ENCODE measurements around the gene SETDB1. TPM values are rescaled to one million over a fixed set of nuclear protein-coding genes. Genes with fewer than 3 reads are reported as not detected.

The SETDB1 gene
- total and polyA plus RNA-seq, 2 of the 13 experiments (the other 11 are each of a cell fraction or from before 2014, with no cell fraction given), result 33.1 to 34.6 TPM

GRCh38 chr1:150981805-150982712 is 55.9 kb downstream of the SETDB1 start, which contains the start of gene ANXA9 (continued):
- TF ChIP-seq, protein P1, sequence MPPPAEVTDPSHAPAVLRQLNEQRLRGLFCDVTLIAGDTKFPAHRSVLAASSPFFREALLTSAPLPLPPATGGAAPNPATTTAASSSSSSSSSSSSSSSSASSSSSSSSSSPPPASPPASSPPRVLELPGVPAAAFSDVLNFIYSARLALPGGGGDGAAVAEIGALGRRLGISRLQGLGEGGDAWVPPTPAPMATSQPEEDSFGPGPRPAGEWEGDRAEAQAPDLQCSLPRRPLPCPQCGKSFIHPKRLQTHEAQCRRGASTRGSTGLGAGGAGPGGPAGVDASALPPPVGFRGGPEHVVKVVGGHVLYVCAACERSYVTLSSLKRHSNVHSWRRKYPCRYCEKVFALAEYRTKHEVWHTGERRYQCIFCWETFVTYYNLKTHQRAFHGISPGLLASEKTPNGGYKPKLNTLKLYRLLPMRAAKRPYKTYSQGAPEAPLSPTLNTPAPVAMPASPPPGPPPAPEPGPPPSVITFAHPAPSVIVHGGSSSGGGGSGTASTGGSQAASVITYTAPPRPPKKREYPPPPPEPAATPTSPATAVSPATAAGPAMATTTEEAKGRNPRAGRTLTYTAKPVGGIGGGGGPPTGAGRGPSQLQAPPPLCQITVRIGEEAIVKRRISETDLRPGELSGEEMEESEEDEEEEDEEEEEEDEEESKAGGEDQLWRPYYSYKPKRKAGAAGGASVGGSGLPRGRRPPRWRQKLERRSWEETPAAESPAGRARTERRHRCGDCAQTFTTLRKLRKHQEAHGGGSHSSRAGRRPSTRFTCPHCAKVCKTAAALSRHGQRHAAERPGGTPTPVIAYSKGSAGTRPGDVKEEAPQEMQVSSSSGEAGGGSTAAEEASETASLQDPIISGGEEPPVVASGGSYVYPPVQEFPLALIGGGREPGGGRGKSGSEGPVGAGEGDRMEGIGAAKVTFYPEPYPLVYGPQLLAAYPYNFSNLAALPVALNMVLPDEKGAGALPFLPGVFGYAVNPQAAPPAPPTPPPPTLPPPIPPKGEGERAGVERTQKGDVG (CRISPR knock-in tag; IDR thresholded peaks at IDR 0.05; ENCODE audit: borderline replicate concordance), result no peak
- TF ChIP-seq RNF219 (CRISPR knock-in tag; IDR thresholded peaks at IDR 0.05) (no peak), ZNF577 (CRISPR knock-in tag; IDR thresholded peaks at IDR 0.05; ENCODE audit: borderline replicate concordance, low read depth) (no peak), ZNF724P (CRISPR knock-in tag; IDR thresholded peaks at IDR 0.05; ENCODE audit: borderline replicate concordance) (no peak; the same call in 1 of the 2 replicates), TBP (CRISPR knock-in tag; IDR thresholded peaks at IDR 0.05) (no peak), ZBTB42 (CRISPR knock-in tag; IDR thresholded peaks at IDR 0.05) (no peak), ZFAT (CRISPR knock-in tag; conservative IDR thresholded peaks at IDR 0.05) (no peak), HMG20B (CRISPR knock-in tag; conservative IDR thresholded peaks at IDR 0.05) (no peak), ZIK1 (CRISPR knock-in tag; IDR thresholded peaks at IDR 0.05; ENCODE audit: borderline replicate concordance, low read depth) (no peak), CHCHD3 (CRISPR knock-in tag; IDR thresholded peaks at IDR 0.05) (no peak), KLF16 (CRISPR knock-in tag; IDR thresholded peaks at IDR 0.05) (peak; percentile 57 to 59; a peak in 2 of 4 replicates), GLI4 (CRISPR knock-in tag; IDR thresholded peaks at IDR 0.05; ENCODE audit: borderline replicate concordance) (no peak), HMG20A (CRISPR knock-in tag; IDR thresholded peaks at IDR 0.05; ENCODE audit: borderline replicate concordance) (no peak; the same call in 1 of the 2 replicates), ZNF33B (CRISPR knock-in tag; IDR thresholded peaks at IDR 0.05) (no peak), SMAD9 (CRISPR knock-in tag; IDR thresholded peaks at IDR 0.05) (no peak), ZNF317 (CRISPR knock-in tag; IDR thresholded peaks at IDR 0.05) (no peak), REL (CRISPR knock-in tag; conservative IDR thresholded peaks at IDR 0.05) (no peak), ZNF773 (CRISPR knock-in tag; IDR thresholded peaks at IDR 0.05; ENCODE audit: borderline replicate concordance) (no peak)
- TF ChIP-seq, protein P2, sequence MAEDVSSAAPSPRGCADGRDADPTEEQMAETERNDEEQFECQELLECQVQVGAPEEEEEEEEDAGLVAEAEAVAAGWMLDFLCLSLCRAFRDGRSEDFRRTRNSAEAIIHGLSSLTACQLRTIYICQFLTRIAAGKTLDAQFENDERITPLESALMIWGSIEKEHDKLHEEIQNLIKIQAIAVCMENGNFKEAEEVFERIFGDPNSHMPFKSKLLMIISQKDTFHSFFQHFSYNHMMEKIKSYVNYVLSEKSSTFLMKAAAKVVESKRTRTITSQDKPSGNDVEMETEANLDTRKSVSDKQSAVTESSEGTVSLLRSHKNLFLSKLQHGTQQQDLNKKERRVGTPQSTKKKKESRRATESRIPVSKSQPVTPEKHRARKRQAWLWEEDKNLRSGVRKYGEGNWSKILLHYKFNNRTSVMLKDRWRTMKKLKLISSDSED (CRISPR knock-in tag; IDR thresholded peaks at IDR 0.05), result no peak
- TF ChIP-seq, protein P3, sequence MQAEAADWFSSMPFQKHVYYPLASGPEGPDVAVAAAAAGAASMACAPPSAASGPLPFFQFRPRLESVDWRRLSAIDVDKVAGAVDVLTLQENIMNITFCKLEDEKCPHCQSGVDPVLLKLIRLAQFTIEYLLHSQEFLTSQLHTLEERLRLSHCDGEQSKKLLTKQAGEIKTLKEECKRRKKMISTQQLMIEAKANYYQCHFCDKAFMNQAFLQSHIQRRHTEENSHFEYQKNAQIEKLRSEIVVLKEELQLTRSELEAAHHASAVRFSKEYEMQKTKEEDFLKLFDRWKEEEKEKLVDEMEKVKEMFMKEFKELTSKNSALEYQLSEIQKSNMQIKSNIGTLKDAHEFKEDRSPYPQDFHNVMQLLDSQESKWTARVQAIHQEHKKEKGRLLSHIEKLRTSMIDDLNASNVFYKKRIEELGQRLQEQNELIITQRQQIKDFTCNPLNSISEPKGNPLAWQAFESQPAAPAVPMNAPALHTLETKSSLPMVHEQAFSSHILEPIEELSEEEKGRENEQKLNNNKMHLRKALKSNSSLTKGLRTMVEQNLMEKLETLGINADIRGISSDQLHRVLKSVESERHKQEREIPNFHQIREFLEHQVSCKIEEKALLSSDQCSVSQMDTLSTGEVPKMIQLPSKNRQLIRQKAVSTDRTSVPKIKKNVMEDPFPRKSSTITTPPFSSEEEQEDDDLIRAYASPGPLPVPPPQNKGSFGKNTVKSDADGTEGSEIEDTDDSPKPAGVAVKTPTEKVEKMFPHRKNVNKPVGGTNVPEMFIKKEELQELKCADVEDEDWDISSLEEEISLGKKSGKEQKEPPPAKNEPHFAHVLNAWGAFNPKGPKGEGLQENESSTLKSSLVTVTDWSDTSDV (CRISPR knock-in tag; IDR thresholded peaks at IDR 0.05), result no peak
